Ishikawa (cell line): ENCODE measurements around the gene CHURC1.

Experiments used
- CEBPB ChIP-seq: IDR thresholded peaks from 2 replicates; pipeline ENCODE4 v1.6.1; 2012
- CREB1 ChIP-seq: IDR thresholded peaks from 2 replicates; pipeline ENCODE4 v1.6.1; 2012; ENCODE audit warnings: low read depth
- EGR1 ChIP-seq: IDR thresholded peaks from 2 replicates; pipeline ENCODE4 v1.6.1; 2012
- EP300 ChIP-seq: IDR thresholded peaks from 2 replicates; pipeline ENCODE4 v1.6.1; 2012; ENCODE audit warnings: borderline replicate concordance
- FOXM1 ChIP-seq: IDR thresholded peaks from 2 replicates; pipeline ENCODE4 v1.6.1; 2012; ENCODE audit warnings: low read depth, borderline replicate concordance
- NFIC ChIP-seq: IDR thresholded peaks from 2 replicates; pipeline ENCODE4 v1.6.1; 2012
- RAD21 ChIP-seq: IDR thresholded peaks from 2 replicates; pipeline ENCODE4 v1.6.1; 2012; ENCODE audit warnings: low read depth
- TAF1 ChIP-seq: IDR thresholded peaks from 2 replicates; pipeline ENCODE4 v1.6.1; 2012; ENCODE audit warnings: low read depth, mild to moderate bottlenecking
- TCF12 ChIP-seq: IDR thresholded peaks from 2 replicates; pipeline ENCODE4 v1.6.1; 2012; ENCODE audit warnings: low read depth
- TEAD4 ChIP-seq: IDR thresholded peaks from 2 replicates; pipeline ENCODE4 v1.6.1; 2012
- USF1 ChIP-seq: IDR thresholded peaks from 2 replicates; pipeline ENCODE4 v1.6.1; 2012
- YY1 ChIP-seq: IDR thresholded peaks from 2 replicates; pipeline ENCODE4 v1.6.1; 2012; ENCODE audit warnings: low read depth
- ZBTB7A ChIP-seq: IDR thresholded peaks from 2 replicates; pipeline ENCODE4 v1.6.1; 2012; ENCODE audit warnings: low read depth
- TF ChIP-seq, protein P1 (sequence below): IDR thresholded peaks from 2 replicates; pipeline ENCODE4 v1.6.1; 2012; ENCODE audit warnings: low read depth, mild to moderate bottlenecking
- TF ChIP-seq, protein P2 (sequence below): IDR thresholded peaks from 2 replicates; pipeline ENCODE4 v1.6.1; 2012

Gene CHURC1

DNA sequence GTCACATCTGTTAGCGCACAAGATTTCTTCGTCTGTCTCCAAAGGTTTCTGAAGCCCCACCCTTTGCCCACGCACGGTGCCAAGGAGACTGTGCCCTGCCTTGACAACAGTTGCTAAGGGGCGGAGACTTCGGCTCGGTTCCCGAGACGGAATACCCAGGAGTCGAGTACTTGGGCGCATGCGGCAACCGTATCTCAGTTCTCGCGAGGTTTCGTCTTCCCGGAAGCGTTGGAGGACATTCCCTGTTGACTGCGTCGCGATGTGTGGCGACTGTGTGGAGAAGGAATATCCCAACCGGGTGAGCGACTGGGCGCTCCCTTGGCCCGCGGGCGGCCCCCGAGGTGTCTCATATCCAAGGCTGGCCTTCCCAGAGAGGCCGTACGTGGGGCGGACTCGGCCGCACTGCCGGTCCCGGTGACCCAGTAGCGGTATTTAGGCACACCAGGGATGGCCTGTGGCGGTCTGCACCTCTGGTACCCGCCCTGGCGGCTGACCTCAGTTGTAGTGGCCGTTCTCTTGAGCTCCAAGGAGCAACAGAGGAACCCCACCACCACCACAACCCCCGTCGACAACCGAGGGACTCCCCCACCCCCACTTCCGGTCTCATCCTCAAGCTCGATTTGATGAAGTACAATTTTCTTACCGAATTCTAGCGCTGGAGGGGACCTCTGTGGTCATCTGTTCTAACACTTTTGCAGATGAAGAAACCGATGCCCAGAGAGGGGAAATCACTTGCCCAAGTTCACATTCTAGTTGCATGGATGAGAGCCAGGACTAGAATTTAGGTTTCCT, at the start of gene CHURC1:
Gene CHURC1 (plus strand): TSS at position 219 of the 792 bp plus-strand sequence. CDS start 41 bp downstream, at position 260.
- TF ChIP-seq YY1 (no peak), TEAD4 (0 out of 2 replicates have a peak, but pooled peaks have one; percentile 28), CREB1 (no peak), EGR1 (peak; percentile 89), TAF1 (peak; percentile 88)
- TF ChIP-seq, protein P1, sequence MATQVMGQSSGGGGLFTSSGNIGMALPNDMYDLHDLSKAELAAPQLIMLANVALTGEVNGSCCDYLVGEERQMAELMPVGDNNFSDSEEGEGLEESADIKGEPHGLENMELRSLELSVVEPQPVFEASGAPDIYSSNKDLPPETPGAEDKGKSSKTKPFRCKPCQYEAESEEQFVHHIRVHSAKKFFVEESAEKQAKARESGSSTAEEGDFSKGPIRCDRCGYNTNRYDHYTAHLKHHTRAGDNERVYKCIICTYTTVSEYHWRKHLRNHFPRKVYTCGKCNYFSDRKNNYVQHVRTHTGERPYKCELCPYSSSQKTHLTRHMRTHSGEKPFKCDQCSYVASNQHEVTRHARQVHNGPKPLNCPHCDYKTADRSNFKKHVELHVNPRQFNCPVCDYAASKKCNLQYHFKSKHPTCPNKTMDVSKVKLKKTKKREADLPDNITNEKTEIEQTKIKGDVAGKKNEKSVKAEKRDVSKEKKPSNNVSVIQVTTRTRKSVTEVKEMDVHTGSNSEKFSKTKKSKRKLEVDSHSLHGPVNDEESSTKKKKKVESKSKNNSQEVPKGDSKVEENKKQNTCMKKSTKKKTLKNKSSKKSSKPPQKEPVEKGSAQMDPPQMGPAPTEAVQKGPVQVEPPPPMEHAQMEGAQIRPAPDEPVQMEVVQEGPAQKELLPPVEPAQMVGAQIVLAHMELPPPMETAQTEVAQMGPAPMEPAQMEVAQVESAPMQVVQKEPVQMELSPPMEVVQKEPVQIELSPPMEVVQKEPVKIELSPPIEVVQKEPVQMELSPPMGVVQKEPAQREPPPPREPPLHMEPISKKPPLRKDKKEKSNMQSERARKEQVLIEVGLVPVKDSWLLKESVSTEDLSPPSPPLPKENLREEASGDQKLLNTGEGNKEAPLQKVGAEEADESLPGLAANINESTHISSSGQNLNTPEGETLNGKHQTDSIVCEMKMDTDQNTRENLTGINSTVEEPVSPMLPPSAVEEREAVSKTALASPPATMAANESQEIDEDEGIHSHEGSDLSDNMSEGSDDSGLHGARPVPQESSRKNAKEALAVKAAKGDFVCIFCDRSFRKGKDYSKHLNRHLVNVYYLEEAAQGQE, result no peak
- TF ChIP-seq, protein P2, sequence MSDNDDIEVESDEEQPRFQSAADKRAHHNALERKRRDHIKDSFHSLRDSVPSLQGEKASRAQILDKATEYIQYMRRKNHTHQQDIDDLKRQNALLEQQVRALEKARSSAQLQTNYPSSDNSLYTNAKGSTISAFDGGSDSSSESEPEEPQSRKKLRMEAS, result peak; percentile 42; the same call in 1 of the 2 replicates

GRCh38 chr14:64865109-64865508, 49.1 kb upstream of the CHURC1 start:
- TF ChIP-seq USF1 (no peak), TCF12 (no peak), FOXM1 (no peak), ZBTB7A (no peak), TAF1 (no peak), TEAD4 (no peak), CREB1 (no peak), EP300 (no peak), EGR1 (no peak), CEBPB (no peak), YY1 (no peak)
- TF ChIP-seq, protein P1, result no peak
- TF ChIP-seq, protein P2, result no peak

DNA sequence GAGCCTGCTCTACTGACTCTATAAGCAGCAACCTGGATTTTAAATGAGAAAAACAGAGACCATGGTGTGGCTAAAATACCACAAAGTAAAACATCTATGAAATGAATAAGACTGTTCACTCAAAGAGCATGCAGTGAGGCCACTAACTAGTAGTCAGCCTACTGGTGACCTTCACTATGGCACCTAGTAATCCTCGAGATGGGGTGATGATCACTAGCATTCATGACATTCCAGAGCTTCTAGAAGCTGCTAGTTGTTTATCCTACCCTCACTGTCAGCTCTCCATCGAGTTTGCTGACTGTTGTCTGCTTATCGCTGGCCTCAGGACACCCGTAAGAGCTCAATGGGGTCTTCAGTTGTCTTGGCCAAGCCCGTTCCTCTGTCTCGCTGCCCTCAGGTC, 48.3 kb upstream of the CHURC1 start:
- TF ChIP-seq RAD21 (no peak), TAF1 (no peak), USF1 (no peak), TEAD4 (no peak), CEBPB (no peak), EGR1 (no peak), TCF12 (no peak), YY1 (no peak), FOXM1 (no peak), NFIC (no peak), EP300 (no peak), CREB1 (no peak)
- TF ChIP-seq, protein P1, result no peak
- TF ChIP-seq, protein P2, result no peak

DNA sequence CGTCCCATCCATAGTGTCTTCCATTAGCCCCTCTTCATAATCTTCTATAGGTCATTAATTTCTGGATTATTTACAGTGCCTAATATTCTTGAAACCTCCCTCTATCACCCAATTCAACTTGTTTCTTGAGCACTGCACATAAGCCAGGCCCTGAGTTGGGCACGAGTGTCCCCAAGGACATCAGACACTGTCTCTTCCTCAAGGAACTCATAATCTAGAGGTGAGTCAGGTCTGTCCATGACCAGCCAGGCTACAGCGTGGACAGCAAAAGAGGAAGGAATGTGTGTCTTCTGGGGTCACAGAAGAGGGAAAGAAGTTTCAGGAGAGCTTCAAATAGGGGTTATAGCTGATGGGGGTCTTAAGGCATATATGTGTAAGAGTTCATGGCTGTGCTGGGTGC, 47.1 kb upstream of the CHURC1 start:
- no peak for TF ChIP-seq EP300
- no peak for TF ChIP-seq CEBPB
- TF ChIP-seq, protein P2, result no peak
- TF ChIP-seq TCF12, result no peak
- TF ChIP-seq NFIC, result no peak
- TF ChIP-seq, protein P1, result no peak
- TF ChIP-seq EGR1, result no peak
- no peak for TF ChIP-seq FOXM1
- no peak for TF ChIP-seq TEAD4
- no peak for TF ChIP-seq USF1
- TF ChIP-seq TAF1, result no peak
- no peak for TF ChIP-seq YY1
- no peak for TF ChIP-seq ZBTB7A
- no peak for TF ChIP-seq CREB1
- no peak for TF ChIP-seq RAD21
